ENCODE measurements around the gene GPR18.

Gene GPR18

DNA sequence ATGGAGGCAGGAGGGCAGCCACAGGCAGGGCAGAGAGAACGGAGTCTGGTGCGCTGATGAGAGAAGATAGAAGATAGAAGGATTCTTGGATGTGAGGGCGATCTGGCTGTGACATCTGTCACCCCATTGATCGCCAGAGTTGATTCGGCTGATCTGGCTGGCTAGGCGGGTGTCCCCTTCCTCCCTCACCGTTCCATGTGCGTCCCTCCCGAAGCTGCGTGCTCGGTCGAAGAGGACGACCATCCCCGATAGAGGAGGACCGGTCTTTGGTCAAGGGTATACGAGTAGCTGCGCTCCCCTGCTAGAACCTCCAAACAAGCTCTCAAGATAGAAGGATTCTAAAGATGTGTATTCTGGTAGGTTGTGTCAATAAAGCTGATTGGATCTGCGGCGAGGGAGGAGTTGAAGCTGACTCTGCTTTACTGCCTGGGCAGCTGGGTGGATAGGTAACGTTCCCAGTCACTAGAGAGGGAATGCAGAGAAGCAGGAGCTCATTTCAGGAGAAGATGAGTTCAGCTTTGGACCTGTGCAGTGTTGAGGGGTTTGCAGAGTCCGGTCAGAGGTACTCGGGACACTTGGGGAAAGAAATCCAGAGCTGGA lies 52.5 kb downstream of the GPR18 start:
- no peak for DNase-seq
